K562 (cell line): ENCODE measurements around the gene DLST.

Experiments
- ASH1L ChIP-seq: fragments of 450-650 bp; IDR thresholded peaks from 2 replicates; pipeline ENCODE4 v1.6.1; 2018; ENCODE audit warnings: borderline replicate concordance, mild to moderate bottlenecking, low read depth; ENCODE audit not compliant: partially characterized antibody
- EZH2 ChIP-seq: IDR thresholded peaks from 2 replicates; pipeline ENCODE4 v1.6.1; 2012; ENCODE audit warnings: low read depth, mild to moderate bottlenecking, inconsistent platforms, low read length, borderline replicate concordance
- GATAD2B ChIP-seq: fragments of 450-650 bp; IDR thresholded peaks from 2 replicates; pipeline ENCODE4 v1.6.1; 2017; ENCODE audit warnings: mild to moderate bottlenecking, borderline replicate concordance
- PHF8 ChIP-seq: fragments of 200-600 bp; sonication (generic); IDR thresholded peaks from 2 replicates; pipeline ENCODE4 v1.6.1; 2012; ENCODE audit warnings: mixed run types, mild to moderate bottlenecking, inconsistent platforms, low read length, moderate library complexity, borderline replicate concordance
- SMC3 ChIP-seq: conservative IDR thresholded peaks from 2 replicates; pipeline ENCODE4 v1.6.1; 2011; ENCODE audit warnings: low read depth, low read length, improper control_type of control experiment; ENCODE audit not compliant: insufficient read depth
- ZNF274 ChIP-seq: IDR thresholded peaks from 2 replicates; pipeline ENCODE4 v1.6.1; 2011; ENCODE audit warnings: low read depth, mild to moderate bottlenecking, low read length, moderate library complexity, borderline replicate concordance

GRCh38 chr14:74864198-74864597, 17.5 kb upstream of the DLST start:
- no peak for TF ChIP-seq SMC3
- no peak for TF ChIP-seq GATAD2B
- TF ChIP-seq PHF8: no peak
- TF ChIP-seq ZNF274: no peak
- TF ChIP-seq EZH2: no peak
- no peak for TF ChIP-seq ASH1L
